CD14-positive monocyte (primary cell): ENCODE measurements around the gene POR. TPM values are rescaled to one million over a fixed set of nuclear protein-coding genes. Genes with fewer than 3 reads are reported as not detected.
A peak's percentile ranks its signal among the peaks of the same experiment; 100 is the strongest.

ENCODE experiments used
- DNase-seq, 3 donors: peaks; one replicate each; pipeline ENCODE4 v3.0.0-alpha.2; 2011 to 2022
- H2AFZ ChIP-seq: 2 replicates; pipeline ENCODE4 v1.6.0; 2012; ENCODE audit warnings: mild to moderate bottlenecking, low read depth, low read length, inconsistent platforms; ENCODE audit not compliant: insufficient read depth, poor library complexity, severe bottlenecking
- H3K27ac ChIP-seq, 2 donors: 1 replicate in 1 of 2; 2 replicates in 1 of 2; pipeline ENCODE4 v1.5.1; 2012 to 2013; ENCODE audit warnings: low read length in 2 of 2, control low read depth in 1 of 2, inconsistent platforms in 1 of 2, low read depth in 1 of 2, mild to moderate bottlenecking in 1 of 2
- H3K27me3 ChIP-seq, 2 donors: one replicate each; pipeline versions ENCODE4 v1.6.0 to v1.6.1; 2011 to 2013; ENCODE audit warnings: low read length in 2 of 2; ENCODE audit not compliant: control insufficient read depth in 2 of 2, insufficient read depth in 2 of 2
- H3K36me3 ChIP-seq, 2 donors: replicated peaks in 1 of 2; 1 replicate in 1 of 2; 2 replicates in 1 of 2; pipeline versions ENCODE4 v1.5.1 to v1.6.1; 2012 to 2013; ENCODE audit warnings: low read length in 2 of 2, control low read depth in 1 of 2, inconsistent platforms in 1 of 2, mild to moderate bottlenecking in 1 of 2; ENCODE audit not compliant: insufficient read depth in 2 of 2, control insufficient read depth in 1 of 2
- H3K4me1 ChIP-seq, 2 donors: 1 replicate in 1 of 2; 2 replicates in 1 of 2; pipeline versions ENCODE4 v1.5.1 to v1.6.1; 2012 to 2013; ENCODE audit warnings: low read length in 2 of 2, control low read depth in 1 of 2, inconsistent platforms in 1 of 2, mild to moderate bottlenecking in 1 of 2, moderate library complexity in 1 of 2; ENCODE audit not compliant: insufficient read depth in 2 of 2, control insufficient read depth in 1 of 2
- H3K4me2 ChIP-seq: replicated peaks from 2 replicates; pipeline ENCODE3; 2012; ENCODE audit warnings: low read length, moderate library complexity, mild to moderate bottlenecking; ENCODE audit not compliant: poor library complexity, severe bottlenecking; ENCODE audit errors: extremely low read depth
- H3K4me3 ChIP-seq, 3 experiments: fragments of 200-600 bp in 1 of 3; sonication (generic) in 1 of 3; replicated peaks in 1 of 3; 1 replicate in 2 of 3; 2 replicates in 1 of 3; pipeline ENCODE4 v1.5.1; 2011 to 2013; ENCODE audit warnings: low read length in 3 of 3, mild to moderate bottlenecking in 3 of 3, control low read depth in 2 of 3, low read depth in 2 of 3, inconsistent platforms in 1 of 3, moderate library complexity in 1 of 3
- H3K79me2 ChIP-seq: 2 replicates; pipeline ENCODE4 v1.6.0; 2012; ENCODE audit warnings: mild to moderate bottlenecking, control low read depth, inconsistent platforms, low read length, moderate library complexity; ENCODE audit not compliant: insufficient read depth
- H3K9ac ChIP-seq: 2 replicates; pipeline ENCODE4 v1.6.0; 2017; ENCODE audit warnings: low read length, mild to moderate bottlenecking; ENCODE audit not compliant: insufficient read depth, poor library complexity, severe bottlenecking
- H3K9me3 ChIP-seq, 2 donors: replicated peaks in 1 of 2; 1 replicate in 1 of 2; 2 replicates in 1 of 2; pipeline versions ENCODE4 v1.5.1 to v1.6.1; 2012 to 2013; ENCODE audit warnings: low read length in 2 of 2, control low read depth in 1 of 2; ENCODE audit not compliant: control insufficient read depth in 1 of 2, insufficient read depth in 1 of 2
- H4K20me1 ChIP-seq: 2 replicates; pipeline ENCODE4 v1.6.0; 2012; ENCODE audit warnings: mild to moderate bottlenecking, low read length, control low read depth, moderate library complexity; ENCODE audit not compliant: insufficient read depth
- H3K27ac Mint-ChIP-seq, 7 donors: one replicate each; pipeline ENCODE4 v1.8.0; 2020; ENCODE audit warnings: mild to moderate bottlenecking in 7 of 7, mixed read lengths in 7 of 7, moderate library complexity in 6 of 7, inconsistent platforms in 2 of 7
- H3K27me3 Mint-ChIP-seq, 3 donors: one replicate each; pipeline ENCODE4 v1.8.0; 2021 to 2022; ENCODE audit warnings: low read depth in 3 of 3, mild to moderate bottlenecking in 3 of 3, mixed read lengths in 3 of 3, moderate library complexity in 3 of 3, inconsistent platforms in 1 of 3
- H3K36me3 Mint-ChIP-seq, 2 donors: one replicate each; pipeline ENCODE4 v1.8.0; 2020; ENCODE audit warnings: mixed read lengths in 2 of 2, inconsistent platforms in 1 of 2, mild to moderate bottlenecking in 1 of 2
- H3K4me1 Mint-ChIP-seq: one replicate; pipeline ENCODE4 v1.8.0; 2020; ENCODE audit warnings: mild to moderate bottlenecking, mixed read lengths
- H3K4me3 Mint-ChIP-seq, 2 donors: one replicate each; pipeline ENCODE4 v1.8.0; 2020; ENCODE audit warnings: mild to moderate bottlenecking in 2 of 2, mixed read lengths in 2 of 2, moderate library complexity in 1 of 2
- H3K9me3 Mint-ChIP-seq, 7 donors: one replicate each; pipeline ENCODE4 v1.8.0; 2020 to 2022; ENCODE audit warnings: mixed read lengths in 7 of 7, mild to moderate bottlenecking in 6 of 7, moderate library complexity in 6 of 7, inconsistent platforms in 2 of 7
- WGBS: methylation state at CpG from one replicate; pipeline ENCODE4 v1.1.5; 2013; ENCODE audit warnings: missing lambda C conversion rate; ENCODE audit not compliant: insufficient coverage; 5-methylcytosine and 5-hydroxymethylcytosine counted together
- intact Hi-C, 2 donors: fragments of 100-400 bp; cut with micrococcal nuclease; formaldehyde crosslinking; loops; one replicate each; pipeline versions ENCODE4 v1.15.0 to v1.15.1; 2023
- polyA plus RNA-seq, 3 donors: library from polyadenylated mRNA; depleted of rRNA in 1 of 3; unstranded in 2 of 3; stranded (reverse) in 1 of 3; fragments of 300-500 nt in 2 of 3; fragments of >200 nt in 1 of 3; fragmentation: Illumina TruSeq in 2 of 3; gene quantifications; 1 replicate in 2 of 3; 2 replicates in 1 of 3; pipeline ENCODE4 v1.2.3, GENCODE V29; 2012 to 2021
- TF ChIP-seq, protein P1 (sequence below): fragments of 200-600 bp; IDR thresholded peaks from one replicate; pipeline ENCODE4 v1.8.0; 2022; ENCODE audit warnings: antibody characterized with exemption, mild to moderate bottlenecking

POR gene
- polyA plus RNA-seq, 3 donors = 90.5 to 102 (median 98.1) TPM

DNA sequence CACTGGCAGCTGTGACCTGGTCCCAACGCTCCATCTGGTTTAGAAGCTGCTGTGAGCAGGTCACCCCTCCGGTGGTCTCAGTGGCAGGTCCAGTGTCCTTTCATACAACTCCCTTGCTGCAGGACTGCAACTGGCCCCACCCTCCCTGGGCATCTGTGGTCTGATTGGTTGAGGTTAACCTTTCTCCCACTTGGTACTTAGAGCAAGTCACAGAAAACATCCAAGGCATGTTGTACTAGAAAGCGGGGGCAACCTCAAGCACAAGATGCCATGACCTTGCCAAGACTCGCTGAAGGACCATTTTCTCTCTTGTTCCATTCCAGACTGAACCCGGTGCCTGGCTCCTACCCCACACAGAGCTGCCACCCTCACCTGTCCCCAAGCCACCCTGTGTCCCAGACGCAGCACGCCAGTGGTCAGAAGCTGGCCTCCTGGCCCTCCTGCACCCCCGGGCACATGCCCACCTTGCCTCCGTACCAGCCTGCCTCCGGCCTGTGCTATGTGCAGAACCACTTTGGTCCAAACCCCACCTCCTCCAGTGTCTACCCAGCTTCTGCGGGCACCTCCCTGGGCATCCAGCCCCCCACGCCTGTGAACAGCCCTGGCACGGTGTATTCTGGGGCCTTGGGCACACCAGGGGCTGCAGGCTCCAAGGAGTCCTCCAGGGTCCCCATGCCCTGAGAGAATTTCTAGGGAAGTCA, 27.1 kb upstream of the POR start:
- peaks cover 0 to 3% (median 0%) of the 10 kb centered on the region in 3 donors for H3K27me3 Mint-ChIP-seq
- H3K4me1 Mint-ChIP-seq = peaks cover 3% of the 10 kb centered on the region
- H3K9me3 Mint-ChIP-seq = no peaks in the 10 kb centered on the region
- Histone ChIP-seq H3K4me3 (no peak overlapping the region), H2AFZ (no peak overlapping the region), H3K27me3 (no peaks in the 10 kb centered on the region), H3K9ac (no peak overlapping the region), H3K36me3 (peaks cover 44 to 55% of the 10 kb centered on the region in 2 donors), H3K79me2 (no peaks in the 10 kb centered on the region), H3K27ac (no peak overlapping the region), H3K4me2 (no peak overlapping the region), H3K4me1 (no peaks in the 10 kb centered on the region), H4K20me1 (no peaks in the 10 kb centered on the region), H3K9me3 (no peaks in the 10 kb centered on the region)
- TF ChIP-seq, protein P1, sequence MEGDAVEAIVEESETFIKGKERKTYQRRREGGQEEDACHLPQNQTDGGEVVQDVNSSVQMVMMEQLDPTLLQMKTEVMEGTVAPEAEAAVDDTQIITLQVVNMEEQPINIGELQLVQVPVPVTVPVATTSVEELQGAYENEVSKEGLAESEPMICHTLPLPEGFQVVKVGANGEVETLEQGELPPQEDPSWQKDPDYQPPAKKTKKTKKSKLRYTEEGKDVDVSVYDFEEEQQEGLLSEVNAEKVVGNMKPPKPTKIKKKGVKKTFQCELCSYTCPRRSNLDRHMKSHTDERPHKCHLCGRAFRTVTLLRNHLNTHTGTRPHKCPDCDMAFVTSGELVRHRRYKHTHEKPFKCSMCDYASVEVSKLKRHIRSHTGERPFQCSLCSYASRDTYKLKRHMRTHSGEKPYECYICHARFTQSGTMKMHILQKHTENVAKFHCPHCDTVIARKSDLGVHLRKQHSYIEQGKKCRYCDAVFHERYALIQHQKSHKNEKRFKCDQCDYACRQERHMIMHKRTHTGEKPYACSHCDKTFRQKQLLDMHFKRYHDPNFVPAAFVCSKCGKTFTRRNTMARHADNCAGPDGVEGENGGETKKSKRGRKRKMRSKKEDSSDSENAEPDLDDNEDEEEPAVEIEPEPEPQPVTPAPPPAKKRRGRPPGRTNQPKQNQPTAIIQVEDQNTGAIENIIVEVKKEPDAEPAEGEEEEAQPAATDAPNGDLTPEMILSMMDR = no peak
- intact Hi-C loops = no loop called here
- H3K36me3 Mint-ChIP-seq = peaks cover 53 to 65% of the 10 kb centered on the region in 2 donors
- WGBS = 97% methylated on average over 10 of the region's 13 CpGs
- H3K4me3 Mint-ChIP-seq = no peak overlapping the region
- H3K27ac Mint-ChIP-seq = no peak overlapping the region
- no peak for DNase-seq

DNA sequence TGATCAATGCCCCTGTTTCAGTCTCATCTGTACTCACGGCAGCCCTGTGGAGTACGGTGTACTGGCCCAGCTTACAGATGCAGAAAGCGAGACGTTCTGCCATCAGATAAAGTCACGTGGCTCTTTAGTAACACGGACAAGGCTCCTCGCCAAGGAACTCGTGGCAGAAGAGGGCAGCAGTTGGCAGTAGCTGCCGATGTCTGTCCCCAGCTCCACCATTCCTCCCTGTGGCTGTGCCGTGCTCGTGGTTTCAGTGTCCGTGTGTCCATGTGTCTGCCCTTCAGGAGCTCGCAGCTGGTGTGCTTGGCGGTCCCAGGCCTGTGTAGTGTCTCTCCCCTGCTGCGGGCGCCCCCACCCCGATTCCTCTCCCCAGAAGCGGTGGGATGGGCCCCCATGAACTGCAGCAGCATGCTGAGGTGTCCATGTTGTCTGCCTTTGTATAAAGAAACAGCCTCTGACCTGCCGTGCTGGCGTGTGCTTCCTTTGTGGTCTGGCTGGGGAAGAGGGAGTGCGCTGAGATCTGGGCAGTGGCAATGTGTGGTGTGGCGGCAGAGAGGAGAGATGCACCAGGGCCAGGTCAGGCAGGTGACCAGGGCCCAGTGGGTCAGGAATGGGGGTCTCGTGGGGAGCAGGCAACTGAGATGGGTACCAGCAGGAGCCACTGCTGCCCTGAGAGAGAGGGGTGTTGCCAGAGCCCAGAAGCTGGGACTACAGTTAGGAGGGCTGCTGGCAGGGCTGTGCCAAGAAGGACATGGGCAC, 26.3 kb upstream of the POR start:
- Histone ChIP-seq H3K27me3 (no peaks in the 10 kb centered on the region), H2AFZ (no peak overlapping the region), H3K4me3 (no peak overlapping the region), H3K27ac (no peak overlapping the region), H3K9ac (no peak overlapping the region), H3K79me2 (no peaks in the 10 kb centered on the region), H4K20me1 (no peaks in the 10 kb centered on the region), H3K36me3 (peaks cover 36 to 47% of the 10 kb centered on the region in 2 donors), H3K4me2 (no peak overlapping the region), H3K4me1 (no peaks in the 10 kb centered on the region), H3K9me3 (no peaks in the 10 kb centered on the region)
- Mint-ChIP-seq H3K27ac (peak overlapping the region in 4 of 7 donors; percentile 2 to 43 (median 10)), H3K4me1 (peaks cover 3% of the 10 kb centered on the region), H3K9me3 (no peaks in the 10 kb centered on the region), H3K4me3 (no peak overlapping the region), H3K27me3 (peaks cover 0 to 3% (median 0%) of the 10 kb centered on the region in 3 donors), H3K36me3 (peaks cover 47 to 57% of the 10 kb centered on the region in 2 donors)
- WGBS = 74% methylated on average over 23 of the region's 23 CpGs
- TF ChIP-seq, protein P1 = no peak
- DNase-seq = no peak
- intact Hi-C loops = no loop called here
